Thyroid gland (tissue), 4 donors: ENCODE measurements around the gene RYR3. TPM values are rescaled to one million over a fixed set of nuclear protein-coding genes. Genes with fewer than 3 reads are reported as not detected.

Experiments
- DNase-seq, 2 donors: peaks; one replicate each; pipeline ENCODE4 v3.0.0-alpha.2; 2019
- H3K27ac ChIP-seq, 3 donors: fragments of 200-600 bp; sonication (generic); 1 replicate in 2 of 3; 2 replicates in 1 of 3; pipeline ENCODE4 v1.5.1; 2016 to 2019; ENCODE audit warnings: mild to moderate bottlenecking in 1 of 3, moderate library complexity in 1 of 3
- H3K27me3 ChIP-seq: fragments of 200-600 bp; sonication (generic); one replicate; pipeline ENCODE4 v1.5.1; 2019
- H3K36me3 ChIP-seq, 2 donors: fragments of 200-600 bp; sonication (generic); one replicate each; pipeline ENCODE4 v1.5.1; 2016 to 2019
- H3K4me1 ChIP-seq, 2 donors: fragments of 200-600 bp; sonication (generic); one replicate each; pipeline ENCODE4 v1.5.1; 2017 to 2019
- H3K4me3 ChIP-seq, 3 donors: fragments of 200-600 bp; sonication (generic); replicated peaks in 1 of 3; 1 replicate in 2 of 3; 2 replicates in 1 of 3; pipeline ENCODE4 v1.5.1; 2016; ENCODE audit warnings: mild to moderate bottlenecking in 1 of 3
- H3K9me3 ChIP-seq: fragments of 200-600 bp; sonication (generic); one replicate; pipeline ENCODE4 v1.5.1; 2017
- POLR2A ChIP-seq, 2 donors: fragments of 450-650 bp; IDR thresholded peaks; one replicate each; pipeline ENCODE4 v1.6.1; 2017; ENCODE audit warnings: antibody characterized with exemption in 2 of 2, mild to moderate bottlenecking in 2 of 2, moderate library complexity in 1 of 2
- WGBS, 2 donors: methylation state at CpG; one replicate each; pipeline ENCODE4 v1.1.5; 2017; 5-methylcytosine and 5-hydroxymethylcytosine counted together
- intact Hi-C: fragments of 100-400 bp; cut with DNase I; formaldehyde crosslinking; loops from one replicate; pipeline ENCODE4 v1.15.1; 2023
- total RNA-seq, 4 donors: library from RNA; depleted of rRNA; stranded (reverse); fragments of >200 nt; gene quantifications; one replicate each; pipeline ENCODE4 v1.2.3, GENCODE V29; 2016
- TF ChIP-seq, protein P1 (sequence below), 6 experiments: fragments of 200-600 bp in 3 of 6; fragments of 450-650 bp in 3 of 6; sonication (generic) in 3 of 6; IDR thresholded peaks; one replicate each; pipeline ENCODE4 v1.5.1; 2016 to 2019; ENCODE audit warnings: antibody characterized with exemption in 6 of 6, mild to moderate bottlenecking in 2 of 6, inconsistent platforms in 1 of 6, moderate library complexity in 1 of 6

Gene RYR3
- total RNA-seq, 4 donors from 2014 or later: 0.27 to 4.2 (median 0.34) TPM

DNA sequence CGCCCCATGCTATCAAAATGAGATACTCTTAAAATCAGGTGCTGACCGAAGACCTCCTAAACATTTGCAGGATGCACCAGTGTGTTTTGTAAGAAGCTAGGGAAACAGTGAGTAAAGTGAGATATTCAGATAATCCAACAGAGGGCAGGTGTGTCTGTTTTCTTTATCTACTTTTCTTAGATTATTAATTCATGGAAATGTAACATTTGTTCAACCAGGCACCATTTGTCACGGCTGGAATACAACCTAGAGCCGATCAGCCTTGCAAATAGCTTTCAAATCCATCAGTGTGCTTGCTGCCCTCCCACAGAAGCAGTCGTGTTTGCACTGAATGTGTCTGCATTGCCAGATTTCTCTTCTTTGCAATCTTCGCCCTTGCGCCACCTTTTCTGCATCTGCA lies 455.6 kb downstream of the RYR3 start:
- Histone ChIP-seq H3K27ac (no peak overlapping the region), H3K27me3 (no peaks in the 10 kb centered on the region), H3K9me3 (no peaks in the 10 kb centered on the region), H3K36me3 (no peaks in the 10 kb centered on the region), H3K4me1 (no peaks in the 10 kb centered on the region), H3K4me3 (no peak overlapping the region)
- 78 to 84% methylated on average over 7 of the region's 7 CpGs for WGBS, 2 donors
- DNase-seq: no peak
- TF ChIP-seq POLR2A (IDR thresholded peaks at IDR 0.05): no peak
- TF ChIP-seq, protein P1, sequence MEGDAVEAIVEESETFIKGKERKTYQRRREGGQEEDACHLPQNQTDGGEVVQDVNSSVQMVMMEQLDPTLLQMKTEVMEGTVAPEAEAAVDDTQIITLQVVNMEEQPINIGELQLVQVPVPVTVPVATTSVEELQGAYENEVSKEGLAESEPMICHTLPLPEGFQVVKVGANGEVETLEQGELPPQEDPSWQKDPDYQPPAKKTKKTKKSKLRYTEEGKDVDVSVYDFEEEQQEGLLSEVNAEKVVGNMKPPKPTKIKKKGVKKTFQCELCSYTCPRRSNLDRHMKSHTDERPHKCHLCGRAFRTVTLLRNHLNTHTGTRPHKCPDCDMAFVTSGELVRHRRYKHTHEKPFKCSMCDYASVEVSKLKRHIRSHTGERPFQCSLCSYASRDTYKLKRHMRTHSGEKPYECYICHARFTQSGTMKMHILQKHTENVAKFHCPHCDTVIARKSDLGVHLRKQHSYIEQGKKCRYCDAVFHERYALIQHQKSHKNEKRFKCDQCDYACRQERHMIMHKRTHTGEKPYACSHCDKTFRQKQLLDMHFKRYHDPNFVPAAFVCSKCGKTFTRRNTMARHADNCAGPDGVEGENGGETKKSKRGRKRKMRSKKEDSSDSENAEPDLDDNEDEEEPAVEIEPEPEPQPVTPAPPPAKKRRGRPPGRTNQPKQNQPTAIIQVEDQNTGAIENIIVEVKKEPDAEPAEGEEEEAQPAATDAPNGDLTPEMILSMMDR (IDR thresholded peaks at IDR 0.05): no peak
- intact Hi-C loops: no loop called here

- H3K4me1 ChIP-seq: no peaks in the 10 kb centered on the region
- H3K27ac ChIP-seq: no peak overlapping the region
- TF ChIP-seq, protein P1 (IDR thresholded peaks at IDR 0.05): no peak
- TF ChIP-seq POLR2A (IDR thresholded peaks at IDR 0.05): no peak
- no peak for DNase-seq
- H3K27me3 ChIP-seq: no peaks in the 10 kb centered on the region
- 79 to 89% methylated on average over 6 of the region's 6 CpGs for WGBS, 2 donors
- H3K9me3 ChIP-seq: no peaks in the 10 kb centered on the region
- no peak overlapping the region for H3K4me3 ChIP-seq
- H3K36me3 ChIP-seq: no peaks in the 10 kb centered on the region
- intact Hi-C loops: no loop called here
Observed at GRCh38 chr15:33768670-33769190, 458.0 kb downstream of the RYR3 start.

- Histone ChIP-seq H3K27ac (no peak overlapping the region), H3K36me3 (no peaks in the 10 kb centered on the region), H3K27me3 (no peaks in the 10 kb centered on the region), H3K4me1 (peaks cover 0 to 12% of the 10 kb centered on the region in 2 donors), H3K9me3 (no peaks in the 10 kb centered on the region), H3K4me3 (no peak overlapping the region)
- no peak for TF ChIP-seq POLR2A (IDR thresholded peaks at IDR 0.05)
- TF ChIP-seq, protein P1 (IDR thresholded peaks at IDR 0.05): no peak
- 49 to 60% methylated on average over 3 of the region's 3 CpGs for whole genome bisulfite sequencing, 2 donors
- intact Hi-C loops: no loop called here
- DNase-seq: no peak
Observed at GRCh38 chr15:33773969-33774368, 463.2 kb downstream of the RYR3 start.

DNA sequence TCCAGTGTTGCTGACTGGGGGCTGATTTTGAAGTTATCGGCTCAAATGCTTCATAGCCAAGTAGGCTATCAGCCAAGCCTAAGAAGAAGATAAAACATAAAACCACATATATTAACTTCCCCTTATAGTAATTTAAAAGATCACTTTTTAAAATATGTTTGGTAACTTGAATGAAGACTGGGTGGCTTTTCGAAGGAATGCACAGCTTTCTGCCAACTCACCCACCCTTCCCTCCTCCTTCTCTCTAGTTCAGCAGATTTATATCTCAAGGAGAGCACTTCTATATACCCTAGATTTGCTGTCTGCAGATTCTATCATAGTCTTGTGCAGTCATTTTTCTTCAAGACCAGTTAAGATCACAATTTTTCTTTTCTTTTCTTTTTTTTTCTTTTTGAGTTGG lies 468.1 kb downstream of the RYR3 start:
- intact Hi-C loops: no loop called here
- H3K36me3 ChIP-seq: no peaks in the 10 kb centered on the region
- H3K9me3 ChIP-seq: no peaks in the 10 kb centered on the region
- no peak overlapping the region for H3K27ac ChIP-seq
- WGBS, 2 donors: 47 to 64% methylated on average over 2 of the region's 2 CpGs
- no peaks in the 10 kb centered on the region for H3K27me3 ChIP-seq
- H3K4me1 ChIP-seq: peaks cover 0 to 17% of the 10 kb centered on the region in 2 donors
- no peak for DNase-seq
- no peak for TF ChIP-seq POLR2A (IDR thresholded peaks at IDR 0.05)
- TF ChIP-seq, protein P1 (IDR thresholded peaks at IDR 0.05): no peak
- no peak overlapping the region for H3K4me3 ChIP-seq

- intact Hi-C loops: no loop called here
- no peak for DNase-seq
- H3K9me3 ChIP-seq: no peaks in the 10 kb centered on the region
- no peaks in the 10 kb centered on the region for H3K27me3 ChIP-seq
- no peak overlapping the region for H3K27ac ChIP-seq
- TF ChIP-seq POLR2A (IDR thresholded peaks at IDR 0.05): no peak
- TF ChIP-seq, protein P1 (IDR thresholded peaks at IDR 0.05): no peak
- H3K4me3 ChIP-seq: no peak overlapping the region
- 97% methylated on average over 5 of the region's 5 CpGs for WGBS, 2 donors
- peaks cover 0 to 17% of the 10 kb centered on the region in 2 donors for H3K4me1 ChIP-seq
- no peaks in the 10 kb centered on the region for H3K36me3 ChIP-seq
Observed at GRCh38 chr15:33780011-33780768, 469.4 kb downstream of the RYR3 start.
